GM12873 (cell line): Measurements from ENCODE around the gene CAMSAP1.

ENCODE experiments used
- TF ChIP-seq, protein P1 (sequence below): IDR thresholded peaks from 2 replicates; pipeline ENCODE4 v1.5.1; 2012; ENCODE audit warnings: low read depth, mild to moderate bottlenecking, moderate library complexity, low read length, control low read depth; ENCODE audit not compliant: insufficient read depth; ENCODE audit errors: missing control alignments

Gene CAMSAP1

DNA sequence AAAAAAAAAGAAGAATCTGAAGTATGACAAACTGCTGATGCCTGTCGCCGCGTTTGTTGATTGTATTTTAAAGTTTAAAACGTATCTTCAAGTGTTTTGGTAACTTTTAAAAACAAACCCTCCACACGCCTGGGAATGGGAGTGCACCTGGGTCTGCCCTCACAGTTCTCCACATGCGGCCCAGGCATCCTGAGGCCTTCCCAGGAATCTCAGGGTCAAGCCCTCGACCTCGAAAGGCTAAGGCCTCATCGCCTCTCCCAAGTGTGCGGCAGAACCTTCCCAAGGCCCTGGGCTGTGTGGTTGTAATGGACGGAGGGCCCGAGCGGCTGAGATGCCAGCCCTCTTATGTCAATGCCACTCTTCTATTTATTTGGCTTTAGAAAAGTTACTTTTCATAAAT lies 94.4 kb downstream of the CAMSAP1 start:
- TF ChIP-seq, protein P1, sequence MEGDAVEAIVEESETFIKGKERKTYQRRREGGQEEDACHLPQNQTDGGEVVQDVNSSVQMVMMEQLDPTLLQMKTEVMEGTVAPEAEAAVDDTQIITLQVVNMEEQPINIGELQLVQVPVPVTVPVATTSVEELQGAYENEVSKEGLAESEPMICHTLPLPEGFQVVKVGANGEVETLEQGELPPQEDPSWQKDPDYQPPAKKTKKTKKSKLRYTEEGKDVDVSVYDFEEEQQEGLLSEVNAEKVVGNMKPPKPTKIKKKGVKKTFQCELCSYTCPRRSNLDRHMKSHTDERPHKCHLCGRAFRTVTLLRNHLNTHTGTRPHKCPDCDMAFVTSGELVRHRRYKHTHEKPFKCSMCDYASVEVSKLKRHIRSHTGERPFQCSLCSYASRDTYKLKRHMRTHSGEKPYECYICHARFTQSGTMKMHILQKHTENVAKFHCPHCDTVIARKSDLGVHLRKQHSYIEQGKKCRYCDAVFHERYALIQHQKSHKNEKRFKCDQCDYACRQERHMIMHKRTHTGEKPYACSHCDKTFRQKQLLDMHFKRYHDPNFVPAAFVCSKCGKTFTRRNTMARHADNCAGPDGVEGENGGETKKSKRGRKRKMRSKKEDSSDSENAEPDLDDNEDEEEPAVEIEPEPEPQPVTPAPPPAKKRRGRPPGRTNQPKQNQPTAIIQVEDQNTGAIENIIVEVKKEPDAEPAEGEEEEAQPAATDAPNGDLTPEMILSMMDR = no peak

DNA sequence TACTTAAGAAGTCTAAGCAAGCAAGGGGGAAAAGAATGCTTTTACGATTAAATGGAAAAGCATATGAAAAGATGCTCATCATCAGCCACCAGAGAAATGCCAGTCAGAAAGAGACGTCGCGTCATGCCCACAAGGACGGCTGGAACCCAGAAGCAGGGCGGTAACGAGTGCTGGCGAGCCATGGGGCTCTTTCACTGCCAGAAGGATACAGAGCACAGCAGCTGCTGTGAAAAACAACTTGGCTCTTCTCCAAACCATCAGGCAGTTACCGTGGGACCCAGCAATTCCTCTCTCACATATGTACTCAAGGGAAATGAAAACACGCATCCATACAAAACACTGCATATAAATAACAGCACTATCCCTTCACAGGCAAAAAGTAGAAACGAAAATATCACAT lies 95.5 kb downstream of the CAMSAP1 start:
- TF ChIP-seq, protein P1 = no peak

DNA sequence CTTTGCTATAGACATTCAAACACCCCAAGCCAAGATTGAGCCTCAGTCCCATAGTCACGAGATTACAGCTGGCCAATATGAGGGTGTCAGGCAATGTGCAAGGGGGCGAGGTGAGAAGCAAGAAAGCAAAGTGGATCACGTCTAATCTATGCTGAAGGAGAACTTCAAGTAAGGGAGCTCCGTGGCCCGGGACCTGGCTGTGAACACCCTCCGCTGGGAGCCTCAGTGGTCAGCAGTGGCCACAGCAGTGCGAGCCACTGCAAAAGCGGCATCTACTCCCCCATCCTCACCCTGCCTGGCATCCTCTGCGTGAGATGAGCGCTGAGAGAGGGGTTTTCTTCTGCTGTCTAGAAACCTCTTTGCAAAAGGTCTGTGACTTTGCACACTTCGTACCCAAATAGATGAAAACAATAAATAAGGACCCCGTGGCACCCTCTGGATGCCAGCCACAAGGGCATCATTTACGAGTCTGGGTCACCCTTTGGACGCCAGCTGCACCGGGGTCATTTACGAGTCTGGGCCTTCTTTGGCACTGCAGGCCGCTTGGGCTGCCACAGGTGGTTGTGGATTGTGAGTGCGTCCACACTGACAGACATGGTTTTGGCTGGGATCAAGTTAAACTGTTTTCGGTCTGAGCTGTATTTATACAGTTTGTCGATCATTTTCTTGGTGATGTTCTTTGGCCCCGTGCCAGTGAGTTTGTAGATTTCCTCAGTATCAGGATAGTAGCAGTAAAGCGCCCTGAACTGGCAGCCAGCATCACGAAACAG lies 96.4 kb downstream of the CAMSAP1 start:
- TF ChIP-seq, protein P1 = no peak

DNA sequence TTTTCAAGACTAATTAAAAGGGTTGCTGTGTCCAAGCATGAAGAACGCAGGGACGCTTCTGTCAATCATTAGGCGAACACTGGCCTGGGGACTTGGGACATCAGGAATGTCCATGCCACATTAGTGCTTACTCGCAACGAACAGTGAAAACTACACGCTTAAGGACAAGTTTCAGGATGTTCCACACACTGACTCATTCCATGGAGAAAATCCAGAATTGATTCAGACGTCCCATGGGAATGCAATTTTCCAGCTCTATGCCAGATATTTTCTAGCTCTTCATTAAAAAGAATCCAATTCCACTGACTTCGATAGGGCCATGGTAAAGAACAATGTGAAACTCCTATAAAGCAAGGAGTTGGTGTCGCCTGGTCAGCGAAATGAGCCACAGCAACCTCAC lies 98.2 kb downstream of the CAMSAP1 start:
- TF ChIP-seq, protein P1 = no peak

DNA sequence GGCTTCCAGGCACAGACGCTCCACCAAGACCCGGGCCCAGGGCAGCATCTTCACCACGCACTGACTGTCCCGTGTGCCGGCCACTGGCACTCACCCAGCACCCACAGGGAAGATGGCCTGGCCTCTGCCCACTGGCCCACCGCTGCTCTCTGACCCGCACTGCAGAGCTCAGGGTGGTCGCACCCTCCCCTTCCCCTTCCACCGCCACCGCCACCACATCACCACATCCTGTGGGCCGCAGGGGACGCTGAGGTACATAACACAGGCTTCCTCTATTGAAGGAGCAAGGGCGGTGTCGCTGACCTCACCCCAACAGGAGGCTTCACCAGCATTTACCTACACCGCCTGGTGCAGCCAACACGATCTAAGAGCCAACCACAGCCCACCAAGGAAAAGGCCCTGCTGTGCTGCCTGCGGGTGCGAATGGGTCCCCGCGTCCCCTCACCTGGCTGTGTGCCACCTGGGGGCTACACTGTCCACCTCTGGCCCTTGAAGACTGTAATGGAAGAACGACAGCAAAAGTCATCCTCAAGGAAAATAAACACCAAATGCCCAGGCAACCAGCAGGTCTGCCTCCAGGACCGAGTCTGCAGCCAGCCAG lies 101.8 kb downstream of the CAMSAP1 start:
- TF ChIP-seq, protein P1 = no peak

DNA sequence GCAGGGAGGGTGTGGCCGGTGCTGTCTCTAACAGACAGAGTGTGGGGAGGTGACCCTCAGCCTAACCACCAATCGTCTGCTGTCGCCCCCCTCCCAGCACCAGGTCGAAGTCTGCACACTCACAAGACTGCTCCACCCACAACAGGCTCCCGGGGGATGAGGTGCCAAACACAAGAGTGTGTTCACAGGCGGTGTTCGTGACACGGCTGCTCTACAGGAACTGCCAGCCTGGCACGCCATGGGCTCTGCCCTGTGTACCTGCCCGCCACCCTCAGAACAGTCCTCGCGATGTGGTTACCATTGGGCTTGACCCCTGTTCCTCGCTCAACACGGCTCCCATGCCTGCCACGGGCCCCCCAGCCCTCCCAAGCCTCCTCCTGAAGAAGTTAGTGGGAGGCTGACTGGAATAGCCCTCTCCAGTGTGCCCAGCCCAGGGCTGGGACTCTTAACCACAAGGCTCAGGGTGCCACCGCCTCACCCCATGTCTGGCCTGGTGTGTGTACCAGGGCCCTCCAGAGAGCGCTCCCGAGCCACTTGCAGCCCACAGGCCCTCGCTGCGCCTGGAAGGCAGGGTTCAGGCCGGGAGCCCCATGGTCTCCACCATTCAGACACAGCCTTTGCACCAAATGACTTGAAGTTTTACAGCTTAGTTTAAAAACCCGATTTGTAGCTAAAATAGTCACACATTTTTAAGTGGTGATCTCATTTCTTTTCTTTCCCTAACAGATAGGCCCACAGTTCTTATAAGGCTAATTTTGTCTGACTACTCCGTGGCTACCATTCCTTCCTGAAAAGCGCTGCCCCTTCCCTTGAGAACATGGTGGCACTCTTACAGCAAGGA lies 102.5 kb downstream of the CAMSAP1 start:
- TF ChIP-seq, protein P1 = no peak

DNA sequence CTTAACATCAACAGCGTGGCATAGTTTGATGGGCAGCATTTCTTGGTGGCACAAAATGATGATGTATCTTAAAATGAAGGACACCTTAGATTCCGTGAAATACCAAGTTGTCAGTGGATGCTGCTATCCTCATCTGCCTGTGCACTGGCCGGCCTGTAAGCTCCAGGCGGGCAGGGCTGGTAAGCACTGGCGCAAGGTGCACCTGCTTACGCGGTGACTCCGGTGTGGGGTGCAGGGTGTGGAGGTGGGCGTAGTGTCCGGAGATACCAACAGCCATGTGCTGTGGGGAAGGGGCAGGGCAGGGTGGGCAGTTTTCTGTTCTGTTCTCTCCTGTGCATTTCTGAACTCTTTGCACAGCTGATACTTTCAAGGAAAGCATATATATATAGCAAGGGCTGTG lies 103.9 kb downstream of the CAMSAP1 start:
- TF ChIP-seq, protein P1 = no peak
